SHP77 treated with DMSO at 0.1 percent for 48 hours (cell line): Measurements from ENCODE around the gene PATL1.
"Not testable (repeated sequence)": the region's sequence is repeated elsewhere in the genome, so short reads cannot be mapped to it uniquely, and the experiment has no call there.

Experiments used
- DNase-seq: peaks from one replicate; lab custom pipeline; 2025; lab: John Stamatoyannopoulos, UW

The PATL1 gene

DNA sequence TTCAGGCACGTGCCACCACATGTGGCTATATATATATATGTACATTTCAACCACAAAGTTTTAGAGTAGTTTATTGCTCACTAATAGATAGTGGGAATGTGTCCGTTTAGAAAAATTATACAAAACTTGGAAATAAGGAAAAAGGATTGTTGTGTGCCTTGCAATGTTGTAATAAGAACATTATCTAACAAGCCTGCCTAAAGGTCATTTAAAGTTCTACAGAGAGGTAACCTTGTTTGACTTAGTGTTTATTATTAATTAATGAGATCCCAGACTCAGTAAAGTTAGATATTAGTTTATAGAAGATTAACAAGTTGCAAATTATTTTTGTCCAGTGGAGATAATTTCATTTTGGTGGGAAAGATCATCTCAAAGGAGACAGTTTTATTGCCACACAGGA is 5.5 kb upstream of the PATL1 start:
- DNase-seq: no peak

DNA sequence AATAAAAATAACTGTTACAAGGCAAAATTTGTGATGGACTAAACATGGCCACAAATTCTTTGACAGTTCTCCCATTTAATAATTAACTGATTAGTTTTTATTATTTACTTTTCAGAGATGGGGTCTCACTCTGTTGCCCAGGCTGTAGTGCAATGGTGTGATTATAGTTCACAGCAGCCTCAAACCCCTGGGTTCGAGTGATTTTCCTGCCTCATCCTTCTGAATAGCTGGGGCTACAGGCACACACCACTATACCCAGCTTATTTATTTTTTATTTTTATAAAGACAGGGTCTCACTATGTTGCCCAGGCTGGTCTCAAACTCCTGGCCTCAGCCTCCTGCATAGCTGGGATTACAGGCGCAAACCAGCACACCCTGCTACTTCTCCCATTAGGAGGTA is 4.5 kb upstream of the PATL1 start:
- DNase-seq: no peak

DNA sequence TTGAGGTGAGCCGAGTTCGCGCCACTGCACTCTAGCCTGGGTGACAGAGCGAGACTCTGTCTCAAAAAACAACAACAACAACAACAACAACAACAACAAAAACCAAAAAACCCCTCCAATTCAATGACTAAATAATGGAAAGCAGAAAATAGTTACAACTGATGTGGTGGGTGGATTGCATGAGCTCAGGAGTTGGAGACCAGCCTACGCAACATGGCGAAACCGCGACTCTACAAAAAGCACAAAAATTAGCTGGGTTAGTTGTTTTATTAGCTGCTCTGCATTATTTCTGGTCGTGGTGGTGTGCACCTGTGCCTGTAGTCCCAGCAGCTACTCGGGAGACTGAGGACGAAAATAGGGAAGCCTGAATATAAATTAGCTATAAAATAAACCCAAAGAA is 2.6 kb upstream of the PATL1 start:
- no peak for DNase-seq

DNA sequence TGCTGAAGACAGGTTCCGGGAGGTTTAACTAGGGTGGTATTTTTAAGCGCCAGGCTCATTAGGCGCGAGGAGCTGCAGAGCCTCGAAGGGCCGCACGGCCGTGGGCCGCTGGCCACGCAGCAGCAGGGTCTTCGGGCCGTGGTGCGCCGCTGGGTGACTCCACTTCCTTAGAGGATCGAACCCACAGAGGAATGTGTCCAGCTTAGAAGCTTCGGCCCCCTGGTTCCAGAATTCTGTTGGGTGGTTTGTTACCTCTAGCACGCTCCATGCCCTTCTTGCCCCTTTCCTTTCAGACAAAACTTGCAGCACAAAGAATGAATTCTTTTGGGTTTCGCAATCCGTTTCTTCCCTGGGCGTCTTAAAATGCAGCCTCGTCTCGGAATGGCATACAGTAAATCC is 773 bp upstream of the PATL1 start:
- DNase-seq: no peak

DNA sequence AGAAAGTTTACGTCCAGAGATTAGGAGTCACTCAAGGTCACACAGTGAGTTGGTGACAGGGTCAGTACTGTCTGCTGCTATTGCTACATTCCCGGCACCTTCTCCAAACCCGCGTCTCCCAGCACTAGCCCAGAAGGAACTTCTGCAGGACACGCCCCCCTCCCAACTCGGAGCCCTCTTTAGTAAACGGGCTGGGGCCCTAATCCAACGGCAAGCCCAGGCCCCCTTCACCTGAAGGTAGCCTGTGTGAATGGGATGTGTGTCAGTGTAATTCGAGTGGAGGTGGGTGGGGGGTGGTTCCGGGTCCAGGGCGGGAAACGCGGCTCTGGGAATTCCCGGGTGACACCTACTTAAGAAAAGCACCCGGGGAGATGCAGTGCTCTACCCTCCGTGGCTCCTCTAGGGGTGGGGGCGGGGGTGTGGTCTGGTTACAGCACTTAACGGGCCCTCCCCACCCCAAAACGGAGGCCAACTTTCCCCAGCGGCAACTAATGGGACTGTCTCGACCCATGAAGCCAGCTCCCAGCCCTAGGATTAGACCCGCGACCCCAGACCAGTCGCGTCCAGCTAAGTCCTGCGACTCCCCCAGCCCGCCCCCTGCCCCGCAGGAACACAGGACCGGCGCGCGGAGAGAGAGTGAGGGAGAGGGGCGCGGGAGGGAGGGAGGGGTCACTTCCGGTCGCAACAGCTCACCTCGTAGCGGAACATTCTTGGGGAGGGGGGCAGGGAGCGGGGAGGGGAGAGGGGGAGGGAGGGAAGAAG is 468 bp downstream of the PATL1 start:
- no peak for DNase-seq

DNA sequence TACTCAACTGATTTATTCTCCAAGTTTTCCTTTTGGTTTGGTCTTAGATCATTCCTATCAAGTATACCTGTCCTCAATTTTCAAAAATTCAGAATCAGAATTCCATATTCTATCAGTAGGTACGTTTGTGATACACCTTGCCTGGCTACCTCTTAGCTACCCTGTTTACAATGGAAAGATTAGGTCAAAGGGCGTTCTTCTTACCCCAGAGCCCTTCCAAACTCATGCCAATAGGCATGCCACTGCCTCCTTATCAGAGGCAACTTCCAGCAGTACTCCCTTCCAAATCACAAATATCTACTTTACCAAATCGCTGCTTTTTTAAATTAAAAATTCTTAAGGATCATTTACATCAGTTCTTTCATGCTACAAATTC is 1.0 kb downstream of the PATL1 start:
- DNase-seq: no peak

DNA sequence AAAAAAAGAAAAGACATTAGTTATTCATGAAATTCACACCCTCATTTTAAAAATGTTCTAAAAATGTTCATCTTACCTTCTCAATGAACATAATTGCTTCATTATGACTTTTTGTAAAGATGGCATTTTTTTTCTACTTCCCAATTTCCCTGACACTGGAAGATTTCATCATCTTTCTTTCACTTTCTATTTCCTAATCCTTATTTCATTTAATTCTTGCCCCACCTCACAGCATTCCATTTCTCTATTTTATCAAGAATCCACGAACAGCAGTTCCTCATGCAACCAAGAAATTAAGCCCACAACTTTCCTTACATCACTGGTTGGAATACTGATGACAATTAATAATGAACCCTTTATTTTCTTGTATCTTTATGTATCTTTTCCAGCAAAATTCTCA is 1.9 kb downstream of the PATL1 start:
- no peak for DNase-seq

DNA sequence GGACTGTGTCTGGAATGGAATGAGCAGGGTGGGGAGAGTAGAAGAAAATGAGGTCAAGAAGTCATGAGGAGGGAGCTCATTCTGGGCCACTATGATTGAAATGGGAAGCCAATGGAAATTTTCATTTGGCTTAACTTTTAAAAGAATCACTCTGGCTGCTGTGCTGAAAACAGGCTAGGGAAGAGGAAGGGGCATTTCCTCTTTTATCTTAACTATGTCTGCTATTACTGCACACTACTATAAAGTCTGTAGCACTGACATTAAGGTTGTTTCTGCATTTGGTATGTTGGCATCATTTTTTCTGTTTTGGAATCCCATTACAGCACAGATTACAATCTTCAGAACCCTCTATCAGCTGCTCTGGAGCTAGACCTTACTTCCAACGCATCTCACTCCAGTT is 8.2 kb downstream of the PATL1 start:
- DNase-seq: no peak

DNA sequence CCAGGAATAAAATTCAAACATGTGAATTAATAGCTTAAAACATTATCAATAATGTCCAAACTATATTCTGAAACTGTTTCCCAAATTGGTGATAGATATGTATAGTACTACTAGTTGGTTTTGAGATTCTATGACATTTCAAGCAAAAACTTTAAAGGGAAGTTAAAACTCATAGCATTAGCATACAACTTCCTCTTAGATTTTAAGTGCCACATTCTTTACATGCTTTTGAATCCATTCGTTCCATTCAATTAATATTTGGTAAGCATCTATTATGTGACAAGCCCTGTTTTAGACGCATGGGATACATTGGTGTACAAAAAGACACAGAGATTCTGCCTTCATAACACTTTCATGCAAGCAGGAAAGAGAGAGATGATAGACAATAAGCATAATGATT is 8.9 kb downstream of the PATL1 start:
- DNase-seq: no peak

DNA sequence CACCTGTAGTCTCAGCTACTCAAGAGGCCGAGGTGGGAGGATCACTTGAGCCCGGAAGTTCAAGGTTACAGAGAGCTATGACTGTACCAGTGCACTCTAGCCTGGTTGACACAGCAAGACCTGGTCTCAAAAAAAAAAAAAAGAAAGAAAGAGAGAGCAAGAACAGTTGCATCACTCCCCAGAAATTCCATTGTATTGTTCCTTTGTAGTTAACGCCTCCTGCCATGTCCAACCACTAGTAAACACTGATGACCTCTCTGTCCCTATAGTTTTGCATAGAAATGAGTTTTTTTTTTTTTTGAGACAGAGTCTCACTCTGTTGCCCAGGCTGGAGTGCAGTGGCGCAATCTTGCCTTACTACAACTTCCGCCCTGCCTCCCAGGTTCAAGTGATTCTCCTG is 10.8 kb downstream of the PATL1 start:
- no peak for DNase-seq

DNA sequence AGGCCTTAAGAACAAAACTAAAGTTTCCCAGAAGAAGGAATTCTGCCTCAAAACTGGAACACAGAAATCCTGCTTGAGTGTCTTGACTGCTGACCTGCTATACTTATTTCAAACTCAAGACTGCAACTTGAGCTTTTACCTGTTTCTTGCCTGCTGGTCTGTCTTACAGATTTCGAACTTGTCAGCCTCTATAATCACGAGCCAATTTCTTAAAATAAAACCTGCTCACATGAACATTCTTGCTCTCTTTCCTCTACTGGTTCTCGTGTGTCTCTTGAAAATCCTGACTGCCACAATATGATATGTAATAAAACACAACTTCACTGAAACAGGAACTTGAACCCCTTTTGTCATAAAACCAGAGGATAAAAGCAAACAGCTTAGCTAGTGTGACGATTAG is 13.9 kb downstream of the PATL1 start:
- DNase-seq: no peak

DNA sequence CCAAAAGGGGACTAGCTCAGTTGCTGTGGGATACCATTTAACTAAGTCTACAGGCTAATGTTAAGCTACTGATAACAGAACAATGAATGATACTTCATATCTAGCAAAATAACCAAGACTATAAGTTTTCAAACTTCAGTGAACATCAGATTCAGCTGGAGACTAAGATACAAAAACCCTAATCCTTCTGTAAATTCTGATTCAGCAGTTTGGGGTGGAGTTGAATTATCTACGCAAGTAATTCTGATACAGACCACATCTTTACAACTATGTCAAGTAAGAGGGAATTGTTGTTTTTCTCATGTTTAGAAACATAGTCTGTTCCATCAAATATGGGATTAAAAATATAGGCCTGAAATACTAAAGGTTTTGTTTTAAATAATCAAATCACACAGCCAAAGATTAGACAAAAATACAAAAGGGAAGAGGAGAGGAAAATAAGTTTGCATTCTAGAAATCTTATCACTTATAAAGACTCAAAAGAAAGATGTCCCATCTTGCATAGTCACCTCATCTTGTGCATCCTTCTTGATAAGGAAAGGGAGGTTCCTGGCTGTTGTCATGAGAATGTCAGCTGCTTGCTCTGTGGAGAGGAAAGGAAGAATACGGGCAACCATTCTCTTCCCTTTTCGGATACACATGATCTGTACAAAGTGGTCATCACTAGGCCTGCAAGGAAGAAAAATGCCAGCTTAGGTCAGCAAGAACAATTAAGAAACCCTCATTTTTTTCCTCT is 21.4 kb downstream of the PATL1 start:
- no peak for DNase-seq

DNA sequence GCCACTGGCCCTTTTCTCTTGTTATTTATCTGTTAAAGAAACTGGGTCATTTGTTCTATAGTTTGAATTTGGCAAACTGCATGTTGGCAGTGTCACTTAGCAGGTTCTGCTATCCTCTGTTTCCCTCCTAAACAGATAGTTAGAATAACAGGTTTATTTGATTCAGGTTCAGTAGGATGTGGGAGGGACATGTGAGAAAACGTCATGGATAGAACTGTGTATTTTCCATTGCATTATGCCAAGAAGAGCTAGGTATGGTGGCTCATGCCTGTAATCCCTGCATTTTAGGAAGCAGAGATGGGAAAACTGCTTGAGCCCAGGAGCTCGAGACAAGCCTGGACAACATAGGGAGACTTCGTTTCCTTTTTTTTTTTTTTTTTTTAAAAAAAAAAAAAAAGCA is 24.3 kb downstream of the PATL1 start:
- no peak for DNase-seq

DNA sequence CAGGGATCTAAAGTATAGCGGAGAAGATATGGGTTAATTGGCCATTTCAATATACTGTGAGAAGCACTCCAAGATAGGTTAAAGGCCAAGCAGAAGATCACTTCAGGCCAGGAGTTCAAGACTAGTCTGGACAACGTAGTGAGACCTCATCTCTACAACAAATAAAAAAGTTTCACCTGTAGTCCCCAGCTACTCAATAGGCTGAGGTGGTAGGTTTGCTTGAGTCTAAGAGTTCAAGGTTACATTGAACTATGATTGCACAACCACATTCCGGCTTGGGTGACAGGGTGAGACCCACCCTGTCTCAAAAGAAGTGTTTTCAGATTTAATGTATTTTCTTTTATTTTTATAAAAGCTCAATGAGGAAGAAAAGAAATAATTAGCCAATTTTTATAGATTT is 25.4 kb downstream of the PATL1 start:
- no peak for DNase-seq

DNA sequence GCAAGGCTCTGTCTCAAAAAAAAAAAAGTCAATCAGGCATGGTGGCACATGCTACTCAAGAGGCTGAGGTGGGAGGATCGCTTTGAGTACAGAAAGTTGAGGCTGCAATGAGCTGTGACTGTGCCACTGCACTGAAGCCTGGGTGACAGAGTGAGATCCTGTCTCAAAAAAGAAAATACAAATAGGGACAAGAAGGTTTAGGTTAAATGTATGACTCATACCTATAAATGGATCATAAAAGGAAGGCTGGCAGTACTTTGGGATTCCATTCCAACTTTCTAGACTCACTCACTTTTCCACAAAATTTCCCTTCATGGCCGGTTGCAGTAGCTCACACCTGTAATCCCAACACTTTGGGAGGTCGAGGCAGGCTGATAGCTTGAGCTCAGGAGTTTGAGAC is 27.7 kb downstream of the PATL1 start:
- DNase-seq: no peak

DNA sequence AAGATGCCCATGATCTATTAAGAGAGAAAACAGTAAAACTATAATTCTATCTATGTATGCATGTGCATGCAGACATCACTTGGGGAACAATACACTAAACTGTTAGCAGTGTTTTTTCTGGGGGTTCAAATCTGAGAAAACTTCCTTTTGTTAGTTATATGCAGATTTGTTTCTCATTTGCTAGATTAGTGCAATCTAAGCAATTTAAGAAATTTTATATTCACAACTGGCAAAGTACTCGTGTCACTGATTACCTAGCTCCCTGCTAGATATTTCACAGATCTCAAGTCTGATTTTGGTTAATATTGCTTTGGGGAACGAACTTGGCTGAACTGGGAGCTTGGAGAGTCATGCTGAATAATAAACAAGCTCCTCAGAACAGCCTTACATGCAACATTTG is 38.3 kb downstream of the PATL1 start:
- no peak for DNase-seq

DNA sequence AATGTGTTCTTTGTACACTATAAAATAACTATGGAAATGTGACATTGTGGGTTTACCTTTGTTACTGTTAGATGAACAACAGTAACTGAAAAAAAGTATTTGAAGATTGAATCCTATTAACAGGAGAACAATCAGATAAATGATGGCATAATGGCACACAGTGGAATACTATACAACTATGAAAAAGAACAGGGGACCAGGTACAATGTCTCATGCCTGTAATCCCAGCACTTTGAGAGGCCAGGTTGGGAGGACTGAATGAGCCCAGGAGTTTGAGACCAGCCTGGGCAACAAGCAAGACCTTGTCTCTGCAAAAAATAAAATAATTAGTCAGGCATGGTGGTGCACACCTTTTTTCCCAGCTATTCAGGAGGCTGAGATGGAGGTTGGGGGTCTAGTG is 38.8 kb downstream of the PATL1 start:
- DNase-seq: no peak

DNA sequence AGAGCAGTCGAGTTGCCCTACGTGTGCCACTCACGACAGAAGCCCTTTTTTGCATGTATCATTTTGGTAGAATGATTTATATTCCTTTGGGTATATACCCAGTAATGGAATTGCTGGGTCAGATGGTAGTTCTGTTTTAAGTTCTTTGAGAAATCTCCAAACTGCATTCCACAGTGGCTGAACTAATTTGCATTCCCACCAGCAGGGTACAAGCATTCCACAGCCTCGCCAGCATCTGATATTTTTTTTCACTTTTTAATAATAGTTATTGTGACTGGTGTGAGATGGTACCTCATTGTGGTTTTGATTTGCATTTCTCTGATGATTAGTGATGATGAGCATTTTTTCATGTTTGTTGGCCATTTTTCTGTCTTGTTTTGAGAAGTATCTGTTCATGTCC is 41.9 kb downstream of the PATL1 start:
- DNase-seq: not testable (repeated sequence)

DNA sequence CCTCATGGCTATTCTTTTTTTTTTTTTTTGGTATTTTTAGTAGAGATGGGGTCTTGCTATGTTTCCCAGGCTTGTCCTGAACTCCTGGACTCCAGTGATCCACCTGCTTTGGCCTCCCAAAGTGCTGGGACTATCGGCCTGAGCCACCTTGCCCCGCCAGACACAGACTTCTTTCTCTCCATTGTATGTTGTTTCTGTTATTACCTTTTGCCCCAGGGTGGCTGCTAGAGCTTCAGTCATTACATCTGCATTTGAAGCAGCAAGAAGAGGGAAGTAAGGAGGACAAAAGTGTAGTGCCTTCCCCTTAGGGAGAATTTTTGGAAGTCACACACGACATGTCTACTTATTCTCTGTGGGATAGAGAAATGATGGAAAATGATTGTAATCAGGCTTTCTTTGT is 43.1 kb downstream of the PATL1 start:
- DNase-seq: no peak

DNA sequence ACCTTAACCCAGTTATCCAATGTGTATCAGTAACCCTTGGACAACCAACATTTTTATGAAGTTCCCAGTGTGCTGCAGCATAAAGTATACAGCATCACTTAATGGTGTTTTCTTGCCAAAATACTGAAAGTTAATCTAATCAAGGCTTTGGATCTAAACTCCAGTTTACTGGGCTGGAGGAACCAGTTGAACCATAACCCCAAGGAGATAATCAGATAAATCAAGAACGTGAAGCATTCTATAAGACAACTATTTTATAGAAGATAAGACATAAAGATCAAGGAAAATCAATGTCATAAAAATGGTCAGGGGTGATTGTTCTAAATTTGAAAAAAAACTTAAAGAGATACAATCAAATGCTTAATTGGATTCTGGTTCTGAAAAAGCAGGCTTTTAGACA is 51.0 kb downstream of the PATL1 start:
- DNase-seq: no peak

DNA sequence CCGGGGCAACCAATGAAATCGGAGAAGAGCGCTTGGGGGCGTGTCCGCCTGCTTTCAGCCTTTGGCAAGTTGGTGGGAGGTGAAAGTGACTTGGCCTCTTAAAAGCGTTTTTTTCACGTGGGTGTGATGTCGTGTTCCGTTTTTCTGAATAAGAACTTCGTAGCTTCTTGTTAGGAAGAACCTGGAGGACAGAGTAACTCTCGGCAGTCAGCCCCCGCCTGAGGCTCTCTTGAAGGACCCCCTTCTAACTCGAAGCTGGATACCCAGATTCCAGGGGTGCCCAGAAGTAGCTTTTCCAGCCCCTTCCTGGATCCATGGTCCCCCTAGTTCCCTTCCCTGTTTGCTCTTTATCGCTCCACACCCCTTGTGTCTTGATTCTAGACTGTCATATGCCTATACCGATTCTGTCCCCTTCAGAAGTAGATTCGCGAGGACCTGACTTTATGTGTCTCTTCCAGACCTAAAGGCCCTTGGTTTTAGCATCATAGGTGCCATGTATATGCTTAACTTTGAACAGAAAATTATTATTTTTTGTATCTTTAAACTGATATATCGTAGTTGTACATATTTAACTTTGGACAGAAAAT is 52.3 kb downstream of the PATL1 start:
- no peak for DNase-seq

DNA sequence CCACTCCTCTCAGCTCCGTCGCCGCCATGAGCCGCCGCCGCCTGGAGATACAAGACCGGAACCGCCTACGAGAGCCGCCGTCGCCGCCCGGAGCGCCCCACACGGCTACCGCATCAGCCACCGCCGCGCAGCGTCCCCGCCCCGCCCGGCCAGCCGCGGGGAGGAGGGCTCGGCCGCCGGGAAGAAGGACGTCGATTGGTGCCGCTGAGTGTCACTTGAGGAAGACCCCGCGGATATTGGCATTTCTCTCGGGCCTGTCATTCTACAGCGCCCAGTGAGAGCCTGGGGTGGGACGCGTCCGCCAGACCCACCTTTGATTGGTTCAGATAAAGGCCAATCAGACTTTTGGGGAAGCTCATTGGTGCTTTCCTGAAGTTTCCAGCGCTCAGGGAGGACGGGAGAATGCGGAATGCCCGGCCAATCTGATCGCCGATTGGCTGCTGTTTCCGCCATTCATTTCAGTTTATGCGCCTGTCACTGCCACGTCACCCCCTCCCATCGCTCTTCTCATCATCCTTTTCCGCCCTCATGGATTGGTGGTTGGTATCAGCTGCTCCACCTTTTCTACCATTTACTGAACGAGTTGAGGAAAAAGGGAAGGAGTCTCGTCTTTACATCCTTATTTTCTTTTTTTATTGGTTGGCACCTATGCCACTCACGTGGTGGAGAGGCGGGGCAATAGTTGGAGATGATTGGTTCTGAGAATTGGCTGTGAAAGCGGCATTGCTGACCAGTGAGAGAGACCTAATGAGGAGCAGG is 53.0 kb downstream of the PATL1 start, which contains the start of gene OSBP:
OSBP (minus strand) TSS at position 138 of the 759 bp plus-strand sequence; CDS start at position 28, 110 bp downstream.
- peak; percentile 87 for DNase-seq
